PC-3 (cell line): Measurements from ENCODE around the gene APOH. TPM values are rescaled to one million over a fixed set of nuclear protein-coding genes. Genes with fewer than 3 reads are reported as not detected.
A peak's percentile ranks its signal among the peaks of the same experiment; 100 is the strongest.

Experiments used
- ATAC-seq: fragments of 200-7000 bp; cut with Tn5 transposase; 2 replicates; pipeline ENCODE4 v1.9.1; 2020; ENCODE audit warnings: mild to moderate bottlenecking, moderate library complexity
- BruUV-seq: library from RNA; stranded (reverse); fragments of 400-500 nt; replicated peaks from 2 replicates; lab custom pipeline; 2021; lab: Mats Ljungman, UMichigan
- CTCF ChIA-PET: fragments of 300-600 bp; sonication (Branson Sonifier 250); formaldehyde crosslinking; loops from one replicate; lab custom pipeline; 2022; ENCODE audit warnings: antibody characterized with exemption; lab: Charles Lee
- POLR2A ChIA-PET: fragments of 300-600 bp; sonication (Branson Sonifier 250); formaldehyde crosslinking; loops from one replicate; lab custom pipeline; 2022; ENCODE audit warnings: antibody characterized with exemption; ENCODE audit not compliant: unreplicated experiment; lab: Charles Lee
- DNase-seq: peaks from one replicate; pipeline ENCODE4 v3.0.0-alpha.2; 2015
- H2AFZ ChIP-seq: fragments of 300-600 bp; sonication (generic); 2 replicates; pipeline ENCODE4 v1.6.0; 2016; ENCODE audit warnings: antibody characterized with exemption, low read length
- H3F3A ChIP-seq: fragments of 300-600 bp; sonication (generic); one replicate; pipeline ENCODE4 v1.6.0; 2017; ENCODE audit warnings: antibody characterized with exemption, low read length, control low read depth, mild to moderate bottlenecking; ENCODE audit not compliant: unreplicated experiment
- H3K27ac ChIP-seq: fragments of 300-600 bp; sonication (generic); 2 replicates; pipeline ENCODE4 v1.5.1; 2016; ENCODE audit warnings: mild to moderate bottlenecking, low read length
- H3K27me3 ChIP-seq: fragments of 300-600 bp; sonication (generic); 2 replicates; pipeline ENCODE4 v1.6.1; 2016; ENCODE audit warnings: low read length, mixed read lengths
- H3K36me3 ChIP-seq: fragments of 300-600 bp; sonication (generic); 2 replicates; pipeline ENCODE4 v1.6.1; 2016; ENCODE audit warnings: low read depth, mixed run types, low read length, mixed read lengths
- H3K4me1 ChIP-seq: fragments of 300-600 bp; sonication (generic); 2 replicates; pipeline ENCODE4 v1.5.1; 2016; ENCODE audit warnings: low read length; ENCODE audit not compliant: insufficient read depth
- H3K4me2 ChIP-seq: fragments of 300-600 bp; sonication (generic); 2 replicates; pipeline ENCODE4 v1.6.0; 2016; ENCODE audit warnings: low read length
- H3K4me3 ChIP-seq: fragments of 300-600 bp; sonication (generic); 2 replicates; pipeline ENCODE4 v1.5.1; 2016; ENCODE audit warnings: mild to moderate bottlenecking, low read length, mixed read lengths
- H3K79me2 ChIP-seq: fragments of 300-600 bp; sonication (generic); 2 replicates; pipeline ENCODE4 v1.6.1; 2017; ENCODE audit warnings: low read length, mixed read lengths
- H3K9ac ChIP-seq: fragments of 300-600 bp; sonication (generic); 2 replicates; pipeline ENCODE4 v1.6.0; 2016; ENCODE audit warnings: mild to moderate bottlenecking, low read length
- H3K9me2 ChIP-seq: fragments of 300-600 bp; sonication (generic); replicated peaks from 2 replicates; pipeline ENCODE4 v1.6.1; 2016; ENCODE audit warnings: mixed run types, low read length, mixed read lengths
- H3K9me3 ChIP-seq: fragments of 300-600 bp; sonication (generic); 2 replicates; pipeline ENCODE4 v1.6.1; 2016; ENCODE audit warnings: low read length, mixed read lengths
- H4K20me1 ChIP-seq: fragments of 300-600 bp; sonication (generic); 2 replicates; pipeline ENCODE4 v1.6.1; 2016; ENCODE audit warnings: low read length, mixed read lengths
- CTCF ChIP-seq: fragments of 300-600 bp; sonication (generic); conservative IDR thresholded peaks from 2 replicates; pipeline ENCODE4 v1.5.1; 2017; ENCODE audit warnings: antibody characterized with exemption, low read depth, mild to moderate bottlenecking, low read length
- EZH2 ChIP-seq: fragments of 300-600 bp; sonication (generic); IDR thresholded peaks from one replicate; pipeline ENCODE4 v1.6.1; 2017; ENCODE audit warnings: antibody characterized with exemption, mild to moderate bottlenecking, low read length; ENCODE audit not compliant: unreplicated experiment
- EZH2phosphoT487 ChIP-seq: fragments of 300-600 bp; sonication (generic); IDR thresholded peaks from 2 replicates; pipeline ENCODE4 v1.6.1; 2018; ENCODE audit warnings: mild to moderate bottlenecking, antibody characterized with exemption, low read length, borderline replicate concordance
- intact Hi-C: fragments of 100-400 bp; cut with micrococcal nuclease; formaldehyde crosslinking; loops from 2 replicates; pipeline ENCODE4 v1.9.0; 2023
- total RNA-seq: library from RNA; depleted of rRNA; stranded (reverse); fragments of >200 nt; gene quantifications from 2 replicates; pipeline ENCODE4 v1.2.3, GENCODE V29; 2014

Gene APOH
- total RNA-seq, 1 experiment from 2014 or later = not detected

- Histone ChIP-seq H3K4me3 (no peak overlapping the region), H4K20me1 (no peaks in the 10 kb centered on the region), H2AFZ (no peak overlapping the region), H3K9ac (no peak overlapping the region), H3K4me2 (no peak overlapping the region), H3K79me2 (no peaks in the 10 kb centered on the region), H3K36me3 (no peaks in the 10 kb centered on the region), H3F3A (no peaks in the 10 kb centered on the region), H3K9me2 (no peaks in the 10 kb centered on the region), H3K4me1 (peaks cover 2% of the 10 kb centered on the region), H3K27ac (no peak overlapping the region), H3K9me3 (no peaks in the 10 kb centered on the region), H3K27me3 (no peaks in the 10 kb centered on the region)
- BruUV-seq = no TSS peak
- CTCF ChIA-PET = no interaction called here
- DNase-seq (no peak), ATAC-seq (no peak)
- POLR2A ChIA-PET = no interaction called here
- TF ChIP-seq EZH2 = no peak
- TF ChIP-seq EZH2phosphoT487 = no peak
- no peak for TF ChIP-seq CTCF
- intact Hi-C loops = no loop called here
These were observed 31.5 kb upstream of the APOH start for GRCh38 chr17:66260688-66261087.

GRCh38 chr17:66260275-66260674, 31.1 kb upstream of the APOH start:
- H4K20me1 ChIP-seq = no peaks in the 10 kb centered on the region
- H3F3A ChIP-seq = no peaks in the 10 kb centered on the region
- H2AFZ ChIP-seq = no peak overlapping the region
- ChIA-PET CTCF (no interaction called here), POLR2A (no interaction called here)
- no peaks in the 10 kb centered on the region for H3K9me3 ChIP-seq
- no peak overlapping the region for H3K4me2 ChIP-seq
- TF ChIP-seq CTCF (no peak), EZH2phosphoT487 (no peak), EZH2 (no peak)
- H3K9ac ChIP-seq = no peak overlapping the region
- DNase-seq = no peak
- no peak overlapping the region for H3K4me3 ChIP-seq
- no peak overlapping the region for H3K27ac ChIP-seq
- intact Hi-C loops = no loop called here
- no peak for ATAC-seq
- no peaks in the 10 kb centered on the region for H3K27me3 ChIP-seq
- H3K36me3 ChIP-seq = no peaks in the 10 kb centered on the region
- no peaks in the 10 kb centered on the region for H3K79me2 ChIP-seq
- no TSS peak for BruUV-seq
- H3K9me2 ChIP-seq = no peaks in the 10 kb centered on the region
- H3K4me1 ChIP-seq = peaks cover 6% of the 10 kb centered on the region

DNA sequence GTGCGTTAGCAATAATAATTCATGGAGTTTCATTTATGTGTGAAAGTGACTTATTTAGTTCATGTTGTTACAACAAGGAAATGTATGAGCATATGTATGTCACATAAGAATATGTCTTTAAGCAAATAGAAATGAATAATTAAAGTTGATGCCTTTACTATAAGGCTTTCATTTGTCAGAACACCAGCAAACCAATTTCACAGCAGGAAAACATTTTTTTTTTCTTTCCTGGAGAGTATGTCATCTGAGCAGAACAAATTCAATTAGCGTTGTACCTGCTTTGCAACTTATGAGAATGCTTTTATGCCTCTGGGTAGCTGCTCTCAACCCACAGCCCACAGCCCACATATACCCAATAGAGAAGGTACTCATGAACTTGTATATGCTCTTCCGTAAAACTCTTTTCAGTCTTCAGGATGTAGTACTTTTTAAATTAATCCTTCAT, 26.3 kb upstream of the APOH start:
- TF ChIP-seq EZH2phosphoT487 = no peak
- Histone ChIP-seq H3K9me2 (no peaks in the 10 kb centered on the region), H3K9me3 (no peaks in the 10 kb centered on the region), H3F3A (no peaks in the 10 kb centered on the region), H3K27me3 (no peaks in the 10 kb centered on the region), H3K4me3 (no peak overlapping the region), H3K9ac (no peak overlapping the region), H3K27ac (no peak overlapping the region), H3K79me2 (no peaks in the 10 kb centered on the region), H4K20me1 (no peaks in the 10 kb centered on the region), H3K4me2 (peak overlapping the region; percentile 41), H3K4me1 (peaks cover 8% of the 10 kb centered on the region), H3K36me3 (no peaks in the 10 kb centered on the region), H2AFZ (no peak overlapping the region)
- intact Hi-C loops = loop anchor here (1.0 to 5.0 kb wide), 7 partner anchors 19 to 418 kb away; no protein-coding TSS in a partner anchor
- peak; percentile 30; the same call in 1 of the 2 replicates for ATAC-seq
- ChIA-PET POLR2A (no interaction called here), CTCF (interaction anchor here (0.5 to 2.0 kb wide), 4 partner anchors 20 to 418 kb away, joined by 3 to 6 read pairs (median 4); no protein-coding TSS in a partner anchor)
- no peak for DNase-seq
- no TSS peak for BruUV-seq
